Measurements from ENCODE around the gene DYSF.

DNA sequence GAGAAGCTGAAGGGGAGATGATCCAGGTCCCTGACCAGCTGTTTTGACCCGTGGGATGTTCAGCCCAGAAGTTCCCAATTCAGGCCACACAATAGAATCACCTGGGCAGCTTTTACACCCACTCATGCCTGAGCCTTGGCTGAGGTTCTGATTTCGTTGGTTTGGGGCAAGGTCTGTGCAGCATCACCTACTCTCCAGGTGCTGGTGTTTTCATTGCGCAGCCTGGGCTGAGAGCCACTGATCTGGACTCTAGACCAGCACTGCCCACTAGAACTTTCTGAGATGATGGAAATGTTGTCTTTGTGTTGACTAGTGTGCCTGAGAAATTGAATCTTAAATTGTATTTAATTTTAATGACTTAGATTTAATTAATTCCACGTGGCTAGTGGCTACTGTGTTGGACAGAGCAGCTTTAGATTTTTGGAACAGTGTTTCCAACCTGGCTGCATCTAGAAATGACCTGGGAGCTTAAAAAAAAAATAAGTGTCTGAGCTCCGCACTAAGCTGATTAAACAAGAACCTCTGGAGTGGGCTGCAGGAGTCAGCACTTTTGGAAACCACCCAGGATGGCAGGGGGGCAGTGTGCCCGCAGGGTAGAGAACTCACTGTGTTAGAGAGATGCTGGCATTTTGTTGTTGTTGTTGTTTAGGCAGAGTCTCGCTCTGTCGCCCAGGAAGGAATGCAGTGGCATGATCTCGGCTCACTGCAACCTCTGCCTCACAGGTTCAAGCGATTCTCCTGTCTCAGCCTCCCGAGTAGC, 33.7 kb downstream of the DYSF start:
- TF ChIP-seq, protein P1, sequence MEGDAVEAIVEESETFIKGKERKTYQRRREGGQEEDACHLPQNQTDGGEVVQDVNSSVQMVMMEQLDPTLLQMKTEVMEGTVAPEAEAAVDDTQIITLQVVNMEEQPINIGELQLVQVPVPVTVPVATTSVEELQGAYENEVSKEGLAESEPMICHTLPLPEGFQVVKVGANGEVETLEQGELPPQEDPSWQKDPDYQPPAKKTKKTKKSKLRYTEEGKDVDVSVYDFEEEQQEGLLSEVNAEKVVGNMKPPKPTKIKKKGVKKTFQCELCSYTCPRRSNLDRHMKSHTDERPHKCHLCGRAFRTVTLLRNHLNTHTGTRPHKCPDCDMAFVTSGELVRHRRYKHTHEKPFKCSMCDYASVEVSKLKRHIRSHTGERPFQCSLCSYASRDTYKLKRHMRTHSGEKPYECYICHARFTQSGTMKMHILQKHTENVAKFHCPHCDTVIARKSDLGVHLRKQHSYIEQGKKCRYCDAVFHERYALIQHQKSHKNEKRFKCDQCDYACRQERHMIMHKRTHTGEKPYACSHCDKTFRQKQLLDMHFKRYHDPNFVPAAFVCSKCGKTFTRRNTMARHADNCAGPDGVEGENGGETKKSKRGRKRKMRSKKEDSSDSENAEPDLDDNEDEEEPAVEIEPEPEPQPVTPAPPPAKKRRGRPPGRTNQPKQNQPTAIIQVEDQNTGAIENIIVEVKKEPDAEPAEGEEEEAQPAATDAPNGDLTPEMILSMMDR (IDR thresholded peaks at IDR 0.05): no peak
- TF ChIP-seq EP300 (IDR thresholded peaks at IDR 0.05): no peak
